Activated CD4-positive, alpha-beta T cell treated with anti-CD3 and anti-CD28 coated beads for 48 hours (primary cell): Measurements from ENCODE around the gene PRMT7.

Experiments
- DNase-seq: peaks from one replicate; pipeline ENCODE4 v3.0.0-alpha.2; 2020

The PRMT7 gene

GRCh38 chr16:68309799-68310198 is 1.0 kb upstream of the PRMT7 start:
- DNase-seq, result no peak

GRCh38 chr16:68310437-68310773 is 414 bp upstream of the PRMT7 start:
- DNase-seq, result no peak

- DNase-seq, result no peak
Measured at GRCh38 chr16:68313116-68313515, 2.3 kb downstream of the PRMT7 start.

- peak; percentile 71 for DNase-seq
Measured at GRCh38 chr16:68319185-68319908, 8.5 kb downstream of the PRMT7 start.

GRCh38 chr16:68324336-68324735 is 13.5 kb downstream of the PRMT7 start:
- DNase-seq, result no peak

GRCh38 chr16:68324780-68325357 is 14.1 kb downstream of the PRMT7 start:
- no peak for DNase-seq

- DNase-seq, result peak; percentile 84
Measured at GRCh38 chr16:68328151-68328859, 17.5 kb downstream of the PRMT7 start.

GRCh38 chr16:68328860-68329390 is 18.1 kb downstream of the PRMT7 start:
- DNase-seq, result no peak

GRCh38 chr16:68331879-68332410 is 21.1 kb downstream of the PRMT7 start:
- DNase-seq, result no peak

- no peak for DNase-seq
Measured at GRCh38 chr16:68332411-68333121, 21.7 kb downstream of the PRMT7 start.

- DNase-seq, result no peak
Measured at GRCh38 chr16:68335175-68335574, 24.4 kb downstream of the PRMT7 start.

GRCh38 chr16:68338326-68339119 is 27.7 kb downstream of the PRMT7 start:
- no peak for DNase-seq

GRCh38 chr16:68339214-68339613 is 28.4 kb downstream of the PRMT7 start:
- DNase-seq, result no peak

- no peak for DNase-seq
Measured at GRCh38 chr16:68342620-68343019, 31.8 kb downstream of the PRMT7 start.

- no peak for DNase-seq
Measured at GRCh38 chr16:68343137-68343536, 32.3 kb downstream of the PRMT7 start.

- no peak for DNase-seq
Measured at GRCh38 chr16:68344252-68344651, 33.4 kb downstream of the PRMT7 start.

GRCh38 chr16:68345351-68345810 is 34.6 kb downstream of the PRMT7 start:
- DNase-seq, result no peak

GRCh38 chr16:68345958-68346635 is 35.3 kb downstream of the PRMT7 start:
- no peak for DNase-seq

- DNase-seq, result no peak
Measured at GRCh38 chr16:68346892-68347480, 36.2 kb downstream of the PRMT7 start.

- DNase-seq, result no peak
Measured at GRCh38 chr16:68347605-68348004, 36.8 kb downstream of the PRMT7 start.
